ENCODE measurements around the gene SYN1.

SYN1 gene

DNA sequence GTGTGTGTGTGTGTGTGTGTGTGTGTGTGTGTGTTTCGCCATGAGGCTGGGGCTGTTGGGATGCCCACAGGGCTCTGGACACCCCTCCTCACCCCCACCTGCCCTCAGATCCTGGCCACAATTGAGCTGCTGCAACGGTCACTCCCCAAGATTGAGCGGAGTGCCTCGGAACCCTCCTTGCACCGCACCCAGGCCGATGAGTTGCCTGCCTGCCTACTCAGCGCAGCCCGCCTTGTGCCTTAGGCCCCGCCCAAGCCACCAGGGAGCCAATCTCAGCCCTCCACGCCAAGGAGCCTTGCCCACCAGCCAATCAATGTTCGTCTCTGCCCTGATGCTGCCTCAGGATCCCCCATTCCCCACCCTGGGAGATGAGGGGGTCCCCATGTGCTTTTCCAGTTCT lies 48.4 kb downstream of the SYN1 start:
- no peak for DNase-seq

DNA sequence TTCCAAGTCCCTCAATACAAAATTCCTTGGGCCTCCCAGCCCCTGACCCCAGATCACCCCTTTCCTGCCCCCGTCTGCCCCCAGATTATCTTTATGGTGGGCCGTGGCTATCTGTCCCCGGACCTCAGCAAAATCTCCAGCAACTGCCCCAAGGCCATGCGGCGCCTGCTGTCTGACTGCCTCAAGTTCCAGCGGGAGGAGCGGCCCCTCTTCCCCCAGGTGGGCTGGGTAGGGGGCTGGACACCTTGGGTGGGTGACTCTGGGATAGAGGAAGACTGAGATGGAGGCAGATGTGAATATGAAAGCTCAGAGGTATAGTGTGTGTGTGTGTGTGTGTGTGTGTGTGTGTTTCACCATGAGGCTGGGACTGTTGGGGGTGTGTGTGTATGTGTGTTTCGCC lies 48.9 kb downstream of the SYN1 start:
- DNase-seq: no peak

DNA sequence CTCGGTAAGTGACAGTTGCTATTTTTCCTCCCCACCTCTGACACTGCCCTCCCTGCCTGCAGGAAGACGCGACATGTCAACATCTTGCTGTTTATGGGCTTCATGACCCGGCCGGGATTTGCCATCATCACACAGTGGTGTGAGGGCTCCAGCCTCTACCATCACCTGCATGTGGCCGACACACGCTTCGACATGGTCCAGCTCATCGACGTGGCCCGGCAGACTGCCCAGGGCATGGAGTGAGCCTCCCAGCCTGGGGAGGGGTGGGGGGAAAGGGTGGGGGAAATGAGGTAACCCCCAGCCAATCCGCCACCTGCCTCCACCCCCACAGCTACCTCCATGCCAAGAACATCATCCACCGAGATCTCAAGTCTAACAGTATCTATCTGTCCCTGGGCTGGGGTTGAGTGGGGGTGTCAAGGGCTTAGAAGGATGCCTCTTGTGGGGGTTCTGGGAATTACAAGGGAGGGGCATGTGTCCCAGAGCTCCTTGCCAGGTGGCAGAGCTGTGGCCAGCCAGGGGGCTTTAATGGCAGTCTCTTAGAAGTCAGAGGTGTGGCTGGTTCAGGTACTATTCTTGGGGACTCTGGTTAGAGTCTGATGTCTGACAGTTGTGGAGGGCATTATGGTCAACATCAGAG lies 50.9 kb downstream of the SYN1 start:
- no peak for DNase-seq

DNA sequence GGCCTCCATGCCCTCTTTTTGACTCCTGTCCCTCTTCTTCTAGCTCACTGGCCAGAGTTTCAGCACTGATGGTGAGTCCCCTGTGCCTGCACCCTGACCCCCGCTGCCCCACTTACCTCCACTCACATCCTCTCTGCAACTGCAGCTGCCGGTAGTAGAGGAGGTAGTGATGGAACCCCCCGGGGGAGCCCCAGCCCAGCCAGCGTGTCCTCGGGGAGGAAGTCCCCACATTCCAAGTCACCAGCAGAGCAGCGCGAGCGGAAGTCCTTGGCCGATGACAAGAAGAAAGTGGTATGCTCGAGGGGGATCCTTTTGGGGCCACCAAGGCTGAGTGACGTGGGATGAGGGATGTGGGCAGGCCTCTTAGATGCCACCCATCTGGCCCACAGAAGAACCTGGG lies 52.8 kb downstream of the SYN1 start:
- DNase-seq: no peak

DNA sequence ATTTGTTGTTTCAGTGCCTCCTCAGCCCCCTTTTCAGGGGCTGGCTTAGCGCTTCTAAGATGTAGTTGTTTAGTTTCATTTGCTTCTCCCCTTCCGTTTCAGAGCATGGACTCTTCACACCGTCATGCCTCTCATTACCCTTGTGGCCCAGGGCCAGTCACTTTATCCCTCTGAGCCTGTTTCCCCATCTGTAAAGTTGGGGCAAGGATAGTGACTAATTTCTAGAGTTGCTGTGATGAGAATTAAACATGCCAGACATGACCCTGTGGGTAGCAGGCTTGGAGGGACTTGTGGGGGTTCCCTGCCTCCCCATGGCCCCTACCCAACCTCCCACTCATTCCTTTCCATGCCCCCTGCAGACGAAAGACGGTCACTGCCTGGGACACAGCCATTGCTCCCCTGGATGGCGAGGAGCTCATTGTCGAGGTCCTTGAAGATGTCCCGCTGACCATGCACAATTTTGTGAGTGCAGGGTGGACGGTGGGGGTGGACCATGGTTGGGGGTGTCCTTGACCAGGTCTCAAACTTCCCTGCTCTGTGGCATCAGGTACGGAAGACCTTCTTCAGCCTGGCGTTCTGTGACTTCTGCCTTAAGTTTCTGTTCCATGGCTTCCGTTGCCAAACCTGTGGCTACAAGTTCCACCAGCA lies 55.1 kb downstream of the SYN1 start:
- DNase-seq: no peak

DNA sequence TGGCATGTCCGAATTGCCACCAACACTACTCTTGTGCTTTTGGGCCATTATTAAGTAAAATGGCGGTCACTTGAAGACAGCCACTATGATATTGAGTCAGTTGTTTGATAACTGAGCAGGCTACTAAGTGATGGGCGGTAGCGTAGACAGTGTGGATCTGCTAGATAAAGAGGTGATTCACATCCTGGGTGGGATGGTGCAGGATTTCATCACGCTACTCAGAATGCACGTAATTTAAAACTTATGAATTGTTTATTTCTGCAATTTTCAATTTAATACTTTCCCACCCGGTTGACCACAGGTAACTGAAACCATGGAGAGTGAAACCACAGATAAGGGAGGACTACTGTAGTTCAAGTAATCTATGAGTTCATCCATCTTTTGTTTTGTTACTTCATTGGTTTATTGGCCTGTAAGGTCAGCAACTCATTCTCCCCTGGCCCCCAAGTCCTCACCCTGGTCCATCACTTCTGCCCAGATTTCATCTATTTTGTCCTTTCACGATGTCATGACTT lies 55.8 kb downstream of the SYN1 start:
- DNase-seq: no peak

DNA sequence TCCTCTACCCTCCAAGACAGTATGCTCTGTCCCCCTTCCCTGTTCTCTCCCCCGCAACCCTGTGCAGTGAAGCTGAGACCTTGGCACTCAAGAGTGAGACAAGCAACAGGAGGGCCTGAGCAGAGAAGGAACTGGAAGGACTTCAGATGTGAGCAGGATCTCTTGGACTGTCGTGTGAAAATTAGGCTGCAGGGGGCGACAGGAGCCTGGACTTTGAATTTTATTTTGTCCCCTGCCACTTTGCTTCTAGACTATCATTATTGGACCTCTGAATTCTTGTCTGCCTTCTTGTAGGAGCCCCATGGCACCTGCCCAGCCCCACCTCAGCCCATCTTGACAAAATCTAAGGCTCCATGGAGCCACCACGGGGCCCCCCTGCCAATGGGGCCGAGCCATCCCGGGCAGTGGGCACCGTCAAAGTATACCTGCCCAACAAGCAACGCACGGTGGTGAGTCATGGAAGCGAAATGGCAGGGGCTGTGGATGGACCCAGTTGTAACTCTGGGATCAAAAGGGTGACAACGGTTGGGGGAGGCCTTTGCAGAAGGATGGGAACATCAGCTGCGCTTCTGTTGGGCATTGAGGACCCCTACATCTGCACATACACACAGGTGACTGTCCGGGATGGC lies 56.9 kb downstream of the SYN1 start:
- DNase-seq: peak; percentile 59

DNA sequence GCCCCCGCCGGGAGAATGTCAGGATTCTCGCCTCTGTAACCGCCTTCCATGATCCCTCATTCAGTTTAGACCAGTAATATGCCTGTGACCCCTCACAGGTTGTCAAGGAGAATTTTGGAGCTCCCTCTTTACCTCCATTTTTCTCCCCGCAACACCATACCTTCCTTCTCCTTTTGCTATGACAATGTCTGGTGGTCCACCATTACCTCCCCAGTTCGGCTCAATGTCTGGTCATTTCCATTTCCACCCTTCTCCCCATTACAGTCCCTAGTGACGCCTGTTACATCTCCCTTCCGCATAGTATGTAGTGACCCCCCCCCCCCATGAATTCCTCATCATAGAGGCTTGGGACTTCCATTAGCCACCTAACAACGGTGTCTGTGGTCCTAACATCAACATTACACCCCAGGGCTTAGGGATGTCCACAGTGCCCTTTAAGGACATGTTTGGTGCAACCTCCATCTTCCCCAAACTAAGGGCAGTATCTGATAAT lies 58.0 kb downstream of the SYN1 start:
- no peak for DNase-seq

DNA sequence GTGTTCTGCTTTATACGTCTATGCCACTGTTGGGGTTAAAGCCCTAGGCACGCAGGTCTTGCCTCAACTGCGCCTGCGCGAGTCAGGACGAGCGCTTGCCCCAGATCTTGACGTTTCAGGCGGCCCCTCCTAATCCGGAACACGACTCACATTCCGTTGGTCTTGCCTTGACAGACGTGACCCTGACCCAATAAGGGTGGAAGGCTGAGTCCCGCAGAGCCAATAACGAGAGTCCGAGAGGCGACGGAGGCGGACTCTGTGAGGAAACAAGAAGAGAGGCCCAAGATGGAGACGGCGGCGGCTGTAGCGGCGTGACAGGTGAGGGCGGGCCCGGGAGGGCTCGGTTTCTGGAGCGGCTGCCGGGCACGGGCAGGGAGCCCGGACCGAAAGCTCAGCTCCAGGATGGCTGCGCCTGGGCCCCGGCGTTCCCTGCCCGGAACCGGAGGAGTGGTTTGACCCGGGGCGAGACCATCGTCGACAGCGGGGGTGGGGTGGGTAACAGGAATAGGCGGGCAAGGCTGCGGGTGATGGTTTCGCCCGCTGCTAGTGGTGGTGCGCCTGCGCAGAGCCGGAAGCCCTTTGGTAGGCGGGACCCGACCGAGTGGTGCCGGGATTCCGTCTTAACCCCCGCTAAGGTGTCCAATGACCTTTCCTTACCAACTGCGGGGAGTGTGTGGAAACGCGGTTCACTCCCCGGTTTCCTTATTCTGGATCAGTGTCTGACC lies 58.6 kb downstream of the SYN1 start, which contains the start of gene ARAF:
TSS of gene ARAF (plus strand) at position 272 of the 725 bp plus-strand sequence. CDS start 1,763 bp downstream, outside the sequence.
- peak; percentile 98 for DNase-seq

DNA sequence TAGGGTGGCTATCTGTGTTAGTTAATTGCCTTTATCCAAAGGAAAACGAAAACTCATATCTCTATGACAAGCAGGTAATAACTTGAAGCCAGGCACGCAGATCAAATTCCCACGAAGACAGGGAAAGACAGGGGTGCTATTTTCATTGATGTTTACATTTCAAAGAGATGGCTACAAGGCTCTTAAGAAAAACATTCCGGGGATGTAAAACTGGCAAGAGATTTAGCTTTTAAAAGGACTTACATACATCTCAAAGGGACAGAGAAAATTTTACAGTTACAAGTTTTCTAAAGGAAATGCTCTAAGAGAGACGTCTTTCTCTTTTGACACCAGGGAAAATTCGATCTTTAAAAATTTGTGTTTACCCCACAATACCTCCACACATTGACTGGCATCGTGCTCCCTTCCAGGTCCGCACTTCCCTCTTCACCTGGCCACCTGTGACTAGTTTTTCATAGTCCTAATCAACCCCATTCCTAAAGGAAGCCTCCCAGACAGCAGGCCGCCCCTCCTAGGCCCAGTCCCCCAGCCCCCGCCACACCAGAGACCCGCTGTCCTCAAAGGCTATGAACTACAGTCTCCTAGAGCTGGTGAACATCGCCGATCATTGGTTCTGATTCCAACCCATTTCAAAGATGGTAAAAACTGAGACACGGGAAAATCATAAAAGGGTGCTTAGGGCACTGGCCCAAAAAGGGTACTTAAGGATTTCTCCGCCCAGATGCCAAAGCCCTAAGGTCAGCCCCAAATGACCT lies 59.3 kb downstream of the SYN1 start:
- no peak for DNase-seq

DNA sequence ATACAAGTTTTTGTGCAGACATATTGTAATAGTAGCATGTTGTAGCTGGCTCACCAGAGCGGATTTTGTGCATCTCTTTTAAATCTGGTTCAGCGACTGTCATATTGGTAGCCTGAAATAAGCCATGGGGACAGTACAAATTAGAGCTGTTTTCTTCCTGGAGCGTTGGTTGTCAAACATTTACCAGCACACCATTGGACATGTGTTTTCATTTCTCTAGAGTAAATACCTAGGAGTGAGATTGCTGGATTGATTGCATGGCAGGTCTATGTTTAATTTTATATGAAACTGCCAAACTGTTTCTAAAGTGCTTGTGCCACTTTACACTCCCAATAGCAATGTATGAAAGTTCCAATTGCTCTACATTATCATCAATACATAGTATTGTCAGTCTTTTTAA lies 61.2 kb downstream of the SYN1 start:
- DNase-seq: no peak

DNA sequence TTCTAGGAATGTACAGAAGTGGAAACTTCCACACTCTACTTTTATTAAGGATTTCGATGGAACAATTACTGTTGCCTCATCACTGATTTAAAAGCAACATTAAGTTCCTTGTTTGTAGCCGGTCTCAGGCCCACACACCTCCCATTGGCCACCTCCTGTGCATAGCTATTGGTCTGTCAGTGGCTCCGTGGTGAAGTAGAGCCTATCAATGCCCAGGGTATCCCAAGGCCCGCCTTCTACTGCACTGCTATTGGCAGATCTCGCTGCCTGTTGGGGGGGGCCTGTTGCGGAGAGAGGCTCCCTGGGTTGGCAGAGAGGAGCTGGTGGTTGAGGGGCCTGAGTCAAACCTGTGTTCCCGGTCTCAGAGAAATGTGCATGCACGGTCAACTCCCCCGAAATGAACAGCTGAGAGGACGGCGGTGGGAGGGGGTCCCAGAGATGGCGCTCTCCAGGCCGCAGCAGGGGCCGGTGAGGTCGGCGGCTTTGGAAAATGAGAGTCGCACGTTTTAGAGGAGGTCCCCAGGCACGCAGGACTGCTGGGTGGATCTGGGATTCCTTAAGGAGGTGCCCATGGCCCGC lies 63.5 kb downstream of the SYN1 start:
- DNase-seq: peak; percentile 86

DNA sequence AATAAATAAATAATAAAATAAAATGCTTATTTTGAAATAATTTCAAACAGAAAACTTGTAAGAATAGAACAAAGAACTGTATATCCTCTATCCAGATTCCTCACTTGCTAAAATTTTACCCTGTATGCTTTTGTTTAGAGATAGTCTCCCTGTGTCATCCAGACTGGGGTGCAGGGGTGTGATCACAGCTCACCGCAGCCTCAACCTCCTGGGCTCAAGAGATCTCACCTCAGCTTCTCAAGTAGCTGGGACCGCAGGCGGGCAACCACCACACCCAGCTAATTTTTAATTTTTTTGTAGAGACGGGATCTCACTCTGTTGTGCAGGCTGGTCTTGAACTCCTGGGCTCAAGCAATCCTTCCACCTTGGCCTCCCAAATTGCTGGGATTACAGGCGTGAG lies 76.2 kb downstream of the SYN1 start:
- no peak for DNase-seq

DNA sequence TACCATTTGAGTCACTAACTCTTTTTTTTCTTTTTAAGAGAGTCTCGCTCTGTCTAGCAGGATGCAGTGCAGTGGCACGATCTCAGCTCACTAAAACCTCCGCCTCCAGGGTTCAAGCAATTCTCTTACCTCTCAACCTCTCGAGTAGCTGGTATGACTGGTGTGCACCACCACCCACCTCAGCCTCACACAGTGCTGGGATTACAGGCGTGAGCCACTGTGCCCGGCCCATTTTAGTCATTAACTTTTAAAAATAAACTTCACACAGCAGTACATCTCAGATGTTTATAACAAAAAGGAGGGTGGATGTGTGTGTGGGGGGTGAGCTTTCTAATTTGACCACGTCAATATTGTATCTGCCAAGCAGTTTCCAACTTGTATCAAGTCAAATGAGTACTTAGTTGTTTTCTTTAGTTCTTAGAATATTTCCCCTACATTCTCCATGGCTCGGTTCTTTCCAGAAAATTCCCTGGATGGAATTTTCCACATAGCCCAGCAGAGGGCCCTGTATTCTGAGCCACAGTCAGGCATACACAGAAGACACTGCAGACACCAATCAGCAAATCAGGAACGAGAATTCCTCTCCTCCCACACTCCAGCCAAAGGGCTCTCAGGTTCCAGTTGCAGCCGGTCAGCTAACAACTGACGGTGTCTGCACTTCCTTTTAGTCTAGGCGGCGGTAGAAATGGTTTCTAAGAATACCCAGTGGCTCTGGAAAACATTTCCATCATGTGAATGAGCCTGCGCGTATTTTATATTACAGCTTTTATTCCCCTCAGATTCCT lies 78.7 kb downstream of the SYN1 start:
- DNase-seq: peak; percentile 76

DNA sequence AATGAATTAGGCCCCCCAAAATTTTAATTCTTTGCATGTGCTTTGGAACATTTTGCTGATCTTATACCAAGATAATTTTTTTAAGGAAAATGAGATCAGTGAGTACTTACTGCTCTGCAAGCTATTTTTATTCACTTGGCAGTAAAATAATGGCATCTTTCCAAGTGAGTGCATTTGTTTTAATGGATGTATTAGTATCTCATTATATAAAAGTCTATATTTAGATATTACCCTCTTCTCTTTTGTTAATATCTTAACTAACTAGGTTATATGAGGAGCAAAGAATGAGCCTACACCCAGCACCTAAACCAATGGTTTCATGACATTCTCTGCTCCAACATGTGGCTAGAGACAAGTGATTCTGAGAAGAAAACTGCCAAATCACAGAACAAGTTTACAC lies 79.8 kb downstream of the SYN1 start:
- no peak for DNase-seq

DNA sequence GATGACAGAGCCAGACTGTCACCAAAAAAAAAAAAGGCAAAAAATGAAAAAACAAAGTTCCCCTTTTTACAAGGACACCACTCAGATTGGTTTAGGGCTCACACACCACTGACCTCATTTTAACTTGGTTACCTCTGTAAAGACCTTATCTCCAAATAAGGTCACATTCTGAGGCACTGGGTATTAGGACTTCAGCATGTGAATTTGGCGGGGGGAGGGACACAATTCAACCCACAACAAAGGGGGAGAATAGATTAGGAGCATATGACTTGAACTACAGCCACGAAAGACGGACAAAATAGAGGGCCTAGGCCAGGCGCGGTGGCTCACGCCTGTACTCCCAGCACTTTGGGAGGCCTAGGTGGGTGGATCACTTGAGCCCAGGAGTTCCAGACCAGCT lies 89.6 kb downstream of the SYN1 start:
- DNase-seq: peak; percentile 24

DNA sequence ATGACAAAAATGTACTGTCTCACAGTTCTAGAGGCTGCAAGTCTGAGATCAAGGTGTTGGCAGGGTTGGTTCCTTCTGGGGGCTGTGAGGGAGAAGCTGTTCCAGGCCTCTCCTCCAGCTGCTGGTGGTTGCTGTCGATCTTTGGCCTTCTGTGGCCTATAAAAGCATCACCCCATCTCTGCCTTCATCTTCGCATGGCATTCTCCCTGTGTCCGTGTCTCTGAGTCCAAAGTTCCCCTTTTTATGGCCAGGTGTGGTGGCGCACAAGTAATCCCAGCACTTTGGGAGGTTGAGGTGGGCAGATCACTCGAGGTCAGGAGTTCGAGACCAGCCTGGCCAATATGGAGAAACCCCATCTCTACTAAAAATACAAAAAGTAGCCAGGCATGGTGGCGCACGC lies 90.1 kb downstream of the SYN1 start:
- DNase-seq: no peak

DNA sequence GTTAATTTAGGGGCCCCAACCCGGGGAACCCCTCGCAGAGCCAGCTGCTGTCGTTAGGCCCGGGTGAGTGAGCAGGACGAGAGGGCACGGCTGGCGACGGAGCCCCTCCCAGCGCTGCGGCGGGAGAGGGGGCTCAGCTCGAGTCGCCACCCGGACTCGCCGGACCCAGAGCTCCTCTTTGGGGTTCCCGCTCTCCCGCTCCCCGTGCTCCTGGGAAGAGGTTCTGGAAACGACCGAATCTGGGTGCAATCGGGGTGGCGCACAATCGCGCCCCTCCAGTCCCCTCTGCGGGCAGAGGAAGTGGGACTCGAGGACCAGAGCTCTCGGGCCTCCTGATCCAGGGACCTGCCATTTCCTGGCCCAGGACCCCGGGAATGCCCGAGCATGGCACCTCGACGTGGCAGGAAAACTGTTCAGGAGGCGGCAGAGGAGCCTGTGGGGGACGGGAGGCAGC lies 95.9 kb downstream of the SYN1 start:
- no peak for DNase-seq

DNA sequence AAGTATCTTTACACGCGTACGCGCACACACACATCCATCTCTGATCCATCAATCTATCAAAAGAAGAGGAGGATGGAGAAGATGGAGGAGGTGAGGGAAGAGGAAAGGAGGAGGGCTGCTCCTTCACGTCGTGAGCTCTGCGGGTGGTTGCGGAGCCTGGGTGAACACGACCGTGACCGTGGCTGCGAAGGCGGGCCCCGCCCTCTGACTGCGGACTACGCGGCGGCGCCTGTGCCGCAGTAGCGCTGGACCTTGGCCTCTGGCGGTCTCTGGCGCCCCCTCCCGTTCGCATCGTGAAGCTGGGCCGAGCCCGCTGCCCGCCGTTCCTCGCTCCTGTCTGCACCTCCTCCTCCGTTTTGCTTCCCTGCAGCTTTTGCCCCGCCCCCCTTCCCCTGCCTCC lies 96.4 kb downstream of the SYN1 start:
- peak; percentile 83 for DNase-seq

All from suppressor macrophage treated with lipopolysaccharide for 4 hours (primary cell).